ENCODE measurements around the gene G3BP2.

- TF ChIP-seq EP300 (IDR thresholded peaks at IDR 0.05) (no peak), CTCF (IDR thresholded peaks at IDR 0.05) (no peak), POLR2A (IDR thresholded peaks at IDR 0.05) (no peak)
Observed at GRCh38 chr4:75654905-75655304, 18.3 kb downstream of the G3BP2 start.
